Astrocyte (in vitro differentiated cells and primary cell): ENCODE data around the gene SFMBT2. TPM values are rescaled to one million over a fixed set of nuclear protein-coding genes. Genes with fewer than 3 reads are reported as not detected.
A peak's percentile ranks its signal among the peaks of the same experiment; 100 is the strongest.

Experiments
- DNase-seq: peaks from one replicate; pipeline ENCODE4 v3.0.0-alpha.2; 2010; ENCODE audit warnings: low read depth
- FAIRE-seq: peaks from 2 replicates; lab custom pipeline; 2011; peaks lifted over from hg19 to GRCh38; lab: Jason Lieb, UNC
- H2AFZ ChIP-seq: 2 replicates; pipeline ENCODE4 v1.6.0; 2012; ENCODE audit warnings: low read depth, low read length, inconsistent platforms
- H3K27ac ChIP-seq: 2 replicates; pipeline ENCODE4 v1.5.1; 2011; ENCODE audit warnings: low read depth, low read length, inconsistent platforms
- H3K27me3 ChIP-seq: 2 replicates; pipeline ENCODE4 v1.6.0; 2011; ENCODE audit warnings: low read length, inconsistent platforms; ENCODE audit not compliant: insufficient read depth
- H3K36me3 ChIP-seq: 2 replicates; pipeline ENCODE4 v1.5.1; 2011; ENCODE audit warnings: low read length, inconsistent platforms; ENCODE audit not compliant: insufficient read depth
- H3K4me1 ChIP-seq: 2 replicates; pipeline ENCODE4 v1.5.1; 2011; ENCODE audit warnings: low read length, inconsistent platforms; ENCODE audit not compliant: insufficient read depth
- H3K4me2 ChIP-seq: 2 replicates; pipeline ENCODE4 v1.6.0; 2012; ENCODE audit warnings: low read length, inconsistent platforms
- H3K4me3 ChIP-seq: 2 replicates; pipeline ENCODE4 v1.5.1; 2011; ENCODE audit warnings: low read depth, mild to moderate bottlenecking, low read length, inconsistent platforms; ENCODE audit not compliant: insufficient read depth
- H3K79me2 ChIP-seq: 2 replicates; pipeline ENCODE4 v1.6.0; 2012; ENCODE audit warnings: mild to moderate bottlenecking, low read length, inconsistent platforms; ENCODE audit not compliant: insufficient read depth
- H3K9ac ChIP-seq: 2 replicates; pipeline ENCODE4 v1.6.0; 2012; ENCODE audit warnings: mild to moderate bottlenecking, low read length, inconsistent platforms
- H3K9me3 ChIP-seq: 2 replicates; pipeline ENCODE4 v1.5.1; 2012; ENCODE audit warnings: low read depth, mild to moderate bottlenecking, low read length, inconsistent platforms; ENCODE audit not compliant: insufficient read depth
- H4K20me1 ChIP-seq: 2 replicates; pipeline ENCODE4 v1.6.0; 2012; ENCODE audit warnings: low read length, inconsistent platforms; ENCODE audit not compliant: insufficient read depth
- H3K27ac Mint-ChIP-seq: one replicate; pipeline ENCODE4 v1.8.0; 2021; ENCODE audit warnings: mild to moderate bottlenecking, mixed read lengths; ENCODE audit not compliant: unreplicated experiment
- H3K27me3 Mint-ChIP-seq: one replicate; pipeline ENCODE4 v1.8.0; 2021; ENCODE audit warnings: low read depth, mixed read lengths; ENCODE audit not compliant: unreplicated experiment
- H3K36me3 Mint-ChIP-seq: one replicate; pipeline ENCODE4 v1.8.0; 2021; ENCODE audit warnings: low read depth, mixed read lengths; ENCODE audit not compliant: unreplicated experiment
- H3K4me1 Mint-ChIP-seq: one replicate; pipeline ENCODE4 v1.8.0; 2021; ENCODE audit warnings: low read depth, mixed read lengths; ENCODE audit not compliant: unreplicated experiment
- H3K4me3 Mint-ChIP-seq: one replicate; pipeline ENCODE4 v1.8.0; 2021; ENCODE audit warnings: mild to moderate bottlenecking, moderate library complexity, mixed read lengths; ENCODE audit not compliant: unreplicated experiment
- H3K9me3 Mint-ChIP-seq: one replicate; pipeline ENCODE4 v1.8.0; 2021; ENCODE audit warnings: mild to moderate bottlenecking, mixed read lengths; ENCODE audit not compliant: unreplicated experiment
- CTCF ChIP-seq: IDR thresholded peaks from 2 replicates; pipeline ENCODE4 v1.5.1; 2011; ENCODE audit warnings: low read depth, mild to moderate bottlenecking, inconsistent platforms, low read length, moderate library complexity; ENCODE audit not compliant: insufficient read depth
- EZH2 ChIP-seq: IDR thresholded peaks from 2 replicates; pipeline ENCODE4 v1.6.1; 2012; ENCODE audit warnings: mild to moderate bottlenecking, low read length, inconsistent platforms; ENCODE audit not compliant: insufficient read depth
- total RNA-seq: library from RNA; stranded (reverse); gene quantifications from 2 replicates; pipeline ENCODE4 v1.2.1, GENCODE V29; 2021

Gene SFMBT2
- total RNA-seq, 1 donor from 2014 or later, result 3.9 TPM

- H3K27me3 ChIP-seq, result no peaks in the 10 kb centered on the region
- no peaks in the 10 kb centered on the region for H3K27me3 Mint-ChIP-seq
- H3K9ac ChIP-seq, result no peak overlapping the region
- H3K79me2 ChIP-seq, result no peaks in the 10 kb centered on the region
- FAIRE-seq (no peak), DNase-seq (peak; percentile 40)
- H2AFZ ChIP-seq, result no peak overlapping the region
- H3K27ac ChIP-seq, result no peak overlapping the region
- peaks cover 9% of the 10 kb centered on the region for H3K9me3 Mint-ChIP-seq
- no peak overlapping the region for H3K27ac Mint-ChIP-seq
- H3K36me3 Mint-ChIP-seq, result peaks cover 2% of the 10 kb centered on the region
- H3K9me3 ChIP-seq, result no peaks in the 10 kb centered on the region
- no peaks in the 10 kb centered on the region for H4K20me1 ChIP-seq
- TF ChIP-seq EZH2 (no peak), CTCF (no peak)
- H3K4me3 Mint-ChIP-seq, result no peak overlapping the region
- no peaks in the 10 kb centered on the region for H3K36me3 ChIP-seq
- peaks cover 10% of the 10 kb centered on the region for H3K4me1 ChIP-seq
- H3K4me3 ChIP-seq, result no peak overlapping the region
- H3K4me1 Mint-ChIP-seq, result peaks cover 11% of the 10 kb centered on the region
- no peak overlapping the region for H3K4me2 ChIP-seq
These were observed 71.3 kb downstream of the SFMBT2 start for GRCh38 chr10:7339510-7339909.

GRCh38 chr10:7338469-7338868, 72.4 kb downstream of the SFMBT2 start:
- no peak overlapping the region for H2AFZ ChIP-seq
- H3K4me1 Mint-ChIP-seq, result peaks cover 11% of the 10 kb centered on the region
- H3K27me3 ChIP-seq, result no peaks in the 10 kb centered on the region
- no peak overlapping the region for H3K4me3 Mint-ChIP-seq
- no peak for FAIRE-seq
- no peak overlapping the region for H3K27ac Mint-ChIP-seq
- H3K79me2 ChIP-seq, result no peaks in the 10 kb centered on the region
- no peaks in the 10 kb centered on the region for H4K20me1 ChIP-seq
- H3K27me3 Mint-ChIP-seq, result no peaks in the 10 kb centered on the region
- peaks cover 10% of the 10 kb centered on the region for H3K4me1 ChIP-seq
- DNase-seq, result no peak
- H3K4me3 ChIP-seq, result no peak overlapping the region
- H3K27ac ChIP-seq, result no peak overlapping the region
- no peak for TF ChIP-seq CTCF
- TF ChIP-seq EZH2, result no peak
- peaks cover 2% of the 10 kb centered on the region for H3K36me3 Mint-ChIP-seq
- peaks cover 7% of the 10 kb centered on the region for H3K9me3 Mint-ChIP-seq
- no peaks in the 10 kb centered on the region for H3K36me3 ChIP-seq
- H3K4me2 ChIP-seq, result no peak overlapping the region
- no peaks in the 10 kb centered on the region for H3K9me3 ChIP-seq
- no peak overlapping the region for H3K9ac ChIP-seq

GRCh38 chr10:7337431-7338171, 73.2 kb downstream of the SFMBT2 start:
- H3K4me3 ChIP-seq, result no peak overlapping the region
- no peak overlapping the region for H2AFZ ChIP-seq
- no peak overlapping the region for H3K27ac Mint-ChIP-seq
- no peak overlapping the region for H3K27ac ChIP-seq
- H3K27me3 Mint-ChIP-seq, result no peaks in the 10 kb centered on the region
- no peaks in the 10 kb centered on the region for H3K9me3 ChIP-seq
- H3K36me3 Mint-ChIP-seq, result peaks cover 2% of the 10 kb centered on the region
- H3K79me2 ChIP-seq, result no peaks in the 10 kb centered on the region
- no peaks in the 10 kb centered on the region for H3K36me3 ChIP-seq
- no peak overlapping the region for H3K9ac ChIP-seq
- no peak for FAIRE-seq
- no peaks in the 10 kb centered on the region for H4K20me1 ChIP-seq
- H3K4me2 ChIP-seq, result no peak overlapping the region
- DNase-seq, result no peak
- H3K4me1 Mint-ChIP-seq, result peaks cover 11% of the 10 kb centered on the region
- peaks cover 10% of the 10 kb centered on the region for H3K4me1 ChIP-seq
- H3K4me3 Mint-ChIP-seq, result no peak overlapping the region
- TF ChIP-seq EZH2, result no peak
- TF ChIP-seq CTCF, result no peak
- no peaks in the 10 kb centered on the region for H3K27me3 ChIP-seq
- peaks cover 6% of the 10 kb centered on the region for H3K9me3 Mint-ChIP-seq
